Stimulated activated CD4-positive, alpha-beta T cell treated with anti-CD3 and anti-CD28 coated beads, Interleukin-4, amount 100 ng/mL, for 24 hours (primary cell): Measurements from ENCODE around the gene SUSD1.

Experiments used
- DNase-seq: peaks from one replicate; pipeline ENCODE4 v3.0.0-alpha.2; 2020

SUSD1 gene

DNA sequence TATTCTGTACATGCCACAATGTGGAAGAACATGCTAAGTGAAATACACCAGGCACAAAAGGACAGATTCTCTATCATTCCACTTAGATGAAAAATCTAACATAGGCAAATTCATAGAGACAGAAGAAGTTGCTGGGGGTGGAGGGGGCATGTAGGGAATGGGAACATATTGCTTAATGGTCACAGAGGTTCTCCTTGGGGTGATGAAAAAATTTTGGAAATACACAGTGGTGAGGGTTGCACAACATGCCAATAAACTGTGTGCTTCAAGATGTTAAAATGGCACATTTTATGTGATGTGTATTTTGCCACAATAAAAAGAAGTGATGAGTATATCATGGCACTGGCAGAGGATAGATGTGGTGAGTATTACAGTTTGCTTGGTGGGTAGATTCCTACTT is 111.9 kb downstream of the SUSD1 start:
- no peak for DNase-seq

DNA sequence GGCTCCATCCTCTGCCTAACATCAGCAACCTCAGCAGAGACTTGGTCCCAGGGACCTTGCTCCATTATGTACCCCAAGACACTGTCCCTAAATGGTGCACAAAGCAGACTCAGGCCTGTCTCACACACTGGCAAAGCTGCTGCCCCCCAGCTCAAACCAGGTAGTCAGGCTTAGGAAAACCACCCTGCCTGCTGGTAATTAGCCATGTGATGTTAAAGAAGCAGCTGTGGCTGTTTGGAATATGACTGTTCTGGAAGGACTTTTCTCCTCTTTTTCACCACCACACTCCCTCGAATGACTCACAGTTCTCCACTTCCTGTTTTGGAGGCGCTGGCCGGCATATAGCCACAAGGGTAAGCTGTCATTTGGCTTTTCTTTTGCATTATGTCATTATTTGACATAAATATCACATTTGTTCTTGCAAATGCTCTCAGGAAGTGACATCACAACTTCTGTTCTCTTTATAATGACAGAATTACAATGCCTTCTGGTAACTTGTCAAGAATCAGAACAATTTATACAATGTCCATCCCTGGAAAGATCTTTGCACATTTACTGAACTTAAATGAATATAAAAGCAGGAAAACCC is 113.9 kb downstream of the SUSD1 start:
- DNase-seq = peak; percentile 25

DNA sequence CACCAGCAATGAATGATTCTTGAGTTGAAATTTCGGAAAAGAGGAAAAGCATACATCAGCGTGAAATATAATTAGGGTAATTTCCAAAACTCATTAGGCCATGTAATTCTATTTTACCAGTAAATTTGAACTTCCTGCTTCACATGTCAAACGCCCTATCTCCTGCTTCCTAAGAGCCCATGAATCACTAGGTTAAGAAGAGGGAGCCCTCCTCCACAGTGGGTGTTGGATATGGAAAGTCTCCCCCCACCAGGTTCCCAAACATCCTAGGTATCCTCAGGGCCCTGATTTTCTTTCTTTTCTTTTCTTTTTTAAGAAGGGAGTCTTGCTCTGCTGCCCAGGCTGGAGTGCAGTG is 115.2 kb downstream of the SUSD1 start:
- DNase-seq = no peak

DNA sequence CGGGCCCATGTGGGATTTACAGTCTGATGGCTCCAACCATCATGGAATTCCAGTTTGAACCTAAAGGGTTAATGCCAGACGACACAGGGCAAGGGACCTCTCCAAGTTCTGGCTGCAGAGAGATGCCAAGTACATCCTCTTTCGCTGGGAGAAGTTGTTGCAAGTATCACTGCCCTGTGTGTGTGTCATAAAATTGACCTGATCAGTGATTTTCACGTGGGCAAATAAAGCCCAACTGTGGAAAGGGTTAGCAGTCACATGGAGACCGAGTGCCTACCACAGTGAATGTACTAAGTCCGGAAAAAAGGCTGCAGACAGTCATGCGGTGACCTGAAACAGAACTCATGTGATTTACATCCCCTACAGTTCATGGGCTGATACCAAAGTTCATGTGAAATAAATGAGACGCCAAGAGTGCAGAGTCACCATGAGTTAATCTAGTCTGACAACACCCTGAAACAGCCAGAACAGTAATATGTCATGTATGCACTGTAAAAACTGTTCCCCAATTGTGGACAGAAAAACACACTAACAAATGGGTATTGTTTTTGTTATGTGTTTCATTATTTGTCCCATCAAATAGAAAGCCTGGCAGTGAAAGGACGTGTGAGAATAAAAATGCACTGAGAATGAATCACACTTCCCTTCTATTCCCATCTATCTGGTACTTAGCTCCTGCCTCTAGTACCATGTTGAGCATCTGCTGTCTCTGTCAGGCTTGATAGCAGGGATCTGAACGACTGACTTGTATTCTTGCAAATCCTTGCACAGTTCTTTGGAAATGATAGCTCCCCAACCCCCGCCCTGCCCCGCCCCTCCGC is 115.7 kb downstream of the SUSD1 start:
- no peak for DNase-seq

DNA sequence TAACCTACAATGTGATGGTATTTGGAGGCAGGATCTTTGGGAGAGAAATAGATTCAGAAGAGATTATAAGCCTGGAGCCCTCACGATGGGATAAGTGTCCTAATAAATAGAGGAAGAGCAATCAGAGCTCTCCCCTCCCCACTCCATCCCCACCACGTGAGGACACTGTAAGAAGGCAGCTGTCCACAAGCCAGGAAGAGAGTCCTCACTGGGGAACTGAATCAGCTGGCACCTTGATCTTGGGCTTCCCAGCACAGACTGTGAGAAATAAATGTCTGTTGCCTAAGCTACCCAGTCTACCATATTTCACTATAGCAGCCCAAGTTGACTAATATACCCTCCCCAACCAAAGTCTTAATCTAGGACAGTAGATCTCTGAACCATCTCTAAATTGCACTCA is 118.1 kb downstream of the SUSD1 start:
- no peak for DNase-seq

DNA sequence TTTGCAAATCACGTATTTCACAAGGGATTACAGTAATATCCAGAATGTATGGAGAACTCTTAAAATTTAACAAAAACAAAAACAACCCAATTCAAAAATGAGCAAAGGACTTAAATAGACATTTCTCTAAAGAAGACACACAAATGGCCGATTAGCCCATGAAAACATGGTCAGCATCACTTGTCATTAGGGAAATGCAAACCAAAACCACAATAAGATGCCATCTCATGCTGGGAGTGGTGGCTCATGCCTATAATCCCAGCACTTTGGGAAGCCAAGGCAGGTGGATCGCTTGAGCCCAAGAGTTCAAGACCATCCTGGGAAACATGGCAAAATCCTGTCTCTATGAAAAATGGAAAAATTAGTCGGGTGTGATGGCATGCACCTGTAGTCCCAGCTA is 120.2 kb downstream of the SUSD1 start:
- DNase-seq = no peak

DNA sequence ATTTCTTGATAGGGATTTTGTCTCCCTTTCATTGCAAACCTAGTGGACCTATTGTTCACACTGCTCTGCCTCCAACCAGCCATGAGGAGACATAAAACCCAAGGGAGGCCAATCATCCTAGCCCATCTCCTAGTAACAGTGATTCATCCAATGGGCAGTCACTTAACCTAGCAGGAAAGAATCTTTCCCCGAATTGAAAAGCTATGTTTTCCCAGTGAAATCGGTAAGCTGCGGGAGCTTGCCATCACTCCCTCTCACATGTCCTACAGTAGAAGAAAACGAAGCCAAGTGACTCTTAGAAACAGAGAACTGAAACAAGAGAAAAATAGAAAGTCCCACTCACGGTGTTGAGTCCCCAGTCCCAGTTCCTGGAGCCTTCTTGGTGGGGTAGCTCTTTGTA is 123.3 kb downstream of the SUSD1 start:
- no peak for DNase-seq

DNA sequence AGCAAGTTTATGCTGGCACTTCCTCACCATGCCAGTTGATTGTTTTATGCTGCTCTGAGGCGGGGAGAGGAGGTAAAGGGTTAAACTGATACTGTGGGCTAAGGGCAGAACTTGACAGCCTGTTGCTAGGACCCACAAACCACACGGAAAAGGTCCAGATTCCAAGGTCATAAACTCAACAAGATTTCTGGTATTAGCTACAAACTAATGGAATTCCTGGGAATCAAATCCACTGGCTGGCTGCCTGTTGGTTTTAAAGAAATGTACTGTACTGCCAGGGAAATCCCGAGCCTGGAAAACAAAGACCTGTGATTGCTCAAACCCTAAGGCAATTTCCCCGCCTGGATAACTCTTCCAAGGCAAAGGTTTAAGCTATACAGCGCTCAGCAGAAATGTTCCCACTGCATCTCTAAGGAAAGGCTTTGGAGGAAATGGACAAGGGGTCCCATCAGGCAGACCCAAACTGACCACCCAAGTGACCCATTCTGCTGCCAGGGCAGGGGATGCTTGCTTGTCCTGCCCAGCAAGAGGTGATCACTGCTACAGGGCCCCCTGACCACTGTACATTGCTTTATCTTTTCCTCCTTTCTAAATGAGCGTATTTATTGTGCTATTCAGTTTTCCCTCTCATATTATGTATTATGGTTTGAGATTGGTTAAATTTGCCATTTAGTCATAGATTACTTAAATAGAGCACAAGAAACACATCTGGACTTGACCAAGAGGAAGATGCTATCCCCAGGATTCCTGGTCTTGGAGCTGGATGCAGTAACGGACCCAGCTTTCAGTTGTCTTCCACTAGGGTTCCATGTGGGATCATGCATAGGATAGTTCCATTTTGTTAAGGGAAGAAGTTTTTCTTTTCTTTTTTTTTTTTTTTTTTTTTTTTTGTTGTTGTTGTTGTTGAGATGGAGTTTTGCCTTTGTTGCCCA is 124.3 kb downstream of the SUSD1 start:
- no peak for DNase-seq

DNA sequence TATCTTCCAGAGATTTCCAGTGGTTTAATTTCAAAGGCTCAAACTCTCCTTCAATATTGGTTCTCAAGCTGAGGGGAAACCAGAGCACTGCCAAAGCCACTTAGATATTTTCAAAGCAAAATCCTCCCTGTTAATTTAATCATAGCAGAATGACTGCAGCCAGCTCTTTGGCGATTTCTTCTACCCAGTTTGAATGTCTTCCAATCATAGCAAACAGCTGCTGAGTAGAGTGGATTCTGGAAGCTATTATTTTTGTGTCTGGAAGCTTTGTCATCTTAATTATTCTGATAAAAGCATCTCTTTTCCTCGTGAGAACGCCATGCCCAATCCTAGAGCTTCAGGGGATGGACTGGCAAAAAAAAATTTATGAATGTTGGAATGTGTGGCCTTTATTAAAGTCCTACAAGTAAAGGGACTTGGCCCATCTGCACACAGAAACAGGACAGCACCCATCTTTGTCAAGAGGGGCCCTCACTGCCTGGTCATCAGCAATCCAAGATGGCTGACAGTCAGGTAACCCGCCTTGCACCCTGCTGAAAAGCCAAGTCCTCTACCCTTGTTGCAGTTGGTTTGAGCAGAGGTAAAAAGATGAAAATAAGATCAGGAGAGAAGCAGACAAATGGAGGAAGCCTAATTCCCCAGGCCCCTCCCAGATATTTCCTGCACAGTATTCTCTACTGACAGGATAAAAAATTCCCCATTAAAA is 125.1 kb downstream of the SUSD1 start:
- no peak for DNase-seq

DNA sequence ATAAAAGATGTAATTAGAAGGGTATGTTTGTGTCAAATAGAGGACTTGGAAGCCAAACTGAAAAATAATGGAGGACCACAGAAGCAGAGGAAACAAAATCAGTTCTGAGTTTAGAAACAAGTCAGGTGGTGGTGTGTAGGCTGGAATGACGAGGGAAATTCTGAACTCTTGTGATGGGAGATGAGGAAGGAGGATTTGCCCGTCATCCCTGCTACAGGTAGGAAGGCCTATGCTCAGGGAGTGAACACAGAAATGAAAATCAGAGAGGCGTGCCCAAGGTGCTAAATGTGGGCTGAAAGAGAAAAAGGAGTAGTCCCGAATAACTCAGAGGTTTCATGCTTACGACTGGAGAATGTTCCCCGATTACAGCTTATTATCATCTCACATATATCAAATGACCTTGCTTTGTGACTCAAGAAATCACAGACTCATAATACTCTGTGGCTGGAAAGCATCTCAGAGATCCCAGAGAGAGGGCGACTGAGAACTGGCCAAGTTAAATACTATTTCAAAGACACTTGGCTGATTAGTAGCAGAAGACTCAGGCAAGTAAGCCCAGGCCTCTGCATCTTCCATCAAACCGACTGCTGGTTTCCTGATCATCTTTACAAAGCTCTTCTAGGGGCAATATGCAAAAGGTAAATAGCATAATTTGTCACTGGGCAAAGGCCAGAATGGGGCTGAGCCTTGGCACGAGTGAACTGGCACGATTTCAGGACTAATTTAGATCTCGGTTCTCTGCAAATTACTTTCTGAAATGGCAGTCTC is 126.0 kb downstream of the SUSD1 start:
- DNase-seq = no peak

DNA sequence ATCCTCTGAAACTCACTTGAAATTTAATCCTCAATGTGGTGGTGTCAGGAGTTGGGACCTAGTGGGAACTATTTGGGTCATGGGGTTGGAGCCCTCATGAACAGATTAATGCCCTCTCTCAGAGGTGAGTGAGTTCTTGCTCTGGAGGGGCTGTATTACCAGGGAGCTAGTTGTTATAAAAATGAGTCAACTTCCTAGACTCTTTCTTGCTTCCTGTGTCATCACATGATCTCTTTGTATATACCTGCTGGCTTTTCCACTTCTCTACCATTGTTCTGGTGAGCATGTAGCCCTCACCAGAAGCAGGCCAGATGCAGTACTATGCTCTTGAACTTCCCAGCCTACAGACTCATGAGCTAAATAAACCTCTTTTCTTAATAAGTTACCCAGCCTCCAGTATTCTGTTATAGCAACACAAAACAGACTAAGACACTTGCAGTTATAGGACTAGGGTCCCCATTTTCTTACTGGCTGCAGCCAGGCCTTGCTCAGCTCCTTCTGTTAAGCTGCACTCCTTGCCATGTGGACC is 127.5 kb downstream of the SUSD1 start:
- no peak for DNase-seq

DNA sequence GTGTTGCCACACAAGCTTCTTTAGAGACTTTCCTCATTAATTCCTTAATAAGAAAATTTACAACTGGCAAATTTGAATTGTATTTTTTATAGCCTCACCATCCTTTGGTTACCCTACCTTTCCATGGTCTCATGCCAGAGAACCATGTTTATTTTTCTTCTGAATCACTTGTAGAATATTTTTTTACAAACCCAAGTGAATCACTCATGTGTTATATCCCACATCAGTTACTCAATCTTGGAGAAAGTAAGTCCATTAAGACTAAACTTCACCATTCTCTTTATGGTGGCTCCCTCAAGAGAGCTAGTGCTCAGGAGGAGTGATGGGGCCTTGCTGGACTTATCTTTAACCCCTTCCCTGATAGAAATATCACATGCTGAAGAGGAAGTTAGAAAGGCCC is 128.9 kb downstream of the SUSD1 start:
- no peak for DNase-seq

DNA sequence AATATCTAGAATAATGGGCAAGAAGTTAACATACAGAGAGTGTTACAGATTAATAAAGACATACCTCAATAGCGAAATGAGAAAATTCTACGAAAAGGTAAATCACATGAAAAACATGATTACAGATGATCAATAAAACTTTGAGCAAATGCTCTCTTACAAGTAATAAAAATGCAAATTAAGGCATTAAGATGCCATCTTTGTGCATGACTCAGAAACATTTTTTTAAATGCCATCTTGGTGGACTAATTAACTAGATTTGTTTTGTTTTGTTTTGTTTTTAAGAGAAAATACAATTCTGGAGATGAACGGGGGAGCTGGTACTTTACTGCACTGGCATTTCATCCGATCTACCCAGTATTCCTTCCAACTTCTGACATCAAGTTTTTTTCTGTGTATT is 130.2 kb downstream of the SUSD1 start:
- DNase-seq = no peak

DNA sequence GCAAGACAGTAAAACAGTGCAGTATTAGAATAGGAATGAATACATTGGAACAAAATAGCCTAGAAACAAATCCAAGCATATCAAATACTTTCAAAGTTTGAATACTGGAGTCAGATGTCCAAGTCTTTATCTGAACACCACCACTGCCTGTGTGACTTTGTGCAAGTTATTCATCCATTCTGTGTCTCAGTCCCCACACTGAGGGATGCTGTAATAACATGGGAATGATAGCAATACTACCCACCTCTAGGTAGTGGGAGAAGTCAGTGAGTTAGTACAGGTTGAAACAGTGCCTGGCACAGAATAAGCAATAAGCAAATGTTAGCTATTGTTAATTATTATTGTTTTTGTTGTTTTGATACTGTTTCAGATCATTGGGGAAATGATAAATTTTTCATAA is 130.9 kb downstream of the SUSD1 start:
- no peak for DNase-seq

DNA sequence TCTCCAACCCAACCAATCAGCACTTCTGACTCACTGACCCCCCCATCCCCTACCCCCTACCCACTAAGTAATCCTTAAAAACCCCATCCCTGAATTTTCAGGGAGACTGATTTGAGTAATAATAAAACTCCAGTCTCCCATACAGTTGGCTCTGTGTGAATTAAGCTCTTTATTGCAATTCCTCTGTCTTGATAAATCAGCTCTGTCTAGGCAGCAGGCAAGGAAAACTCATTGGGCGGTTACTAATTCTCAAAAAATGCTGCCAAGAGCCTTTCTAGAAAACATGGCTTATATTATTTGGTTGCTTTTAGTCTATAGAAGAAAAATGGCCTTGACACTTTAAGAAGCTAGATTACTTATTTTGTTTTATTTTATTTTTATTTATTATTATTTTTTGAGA is 131.7 kb downstream of the SUSD1 start:
- DNase-seq = no peak

DNA sequence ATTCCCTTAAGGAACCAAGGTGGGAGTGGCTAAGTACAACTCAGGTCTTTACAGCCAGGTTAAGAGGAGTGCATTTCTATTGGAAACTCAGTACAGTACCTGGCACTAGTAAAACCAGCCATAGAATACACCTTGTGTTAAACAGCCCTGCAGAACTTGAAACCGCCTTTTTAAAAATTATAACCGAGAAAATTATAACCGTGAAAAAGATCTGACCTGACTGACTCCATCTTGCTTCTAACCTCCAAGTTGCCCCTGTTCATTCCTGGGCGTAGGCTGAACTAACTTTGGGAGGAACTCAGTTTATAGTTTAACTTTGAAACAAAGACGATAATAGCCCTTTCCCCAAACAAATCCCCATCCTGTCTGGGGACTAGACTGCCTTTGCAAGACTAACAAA is 132.3 kb downstream of the SUSD1 start:
- no peak for DNase-seq

DNA sequence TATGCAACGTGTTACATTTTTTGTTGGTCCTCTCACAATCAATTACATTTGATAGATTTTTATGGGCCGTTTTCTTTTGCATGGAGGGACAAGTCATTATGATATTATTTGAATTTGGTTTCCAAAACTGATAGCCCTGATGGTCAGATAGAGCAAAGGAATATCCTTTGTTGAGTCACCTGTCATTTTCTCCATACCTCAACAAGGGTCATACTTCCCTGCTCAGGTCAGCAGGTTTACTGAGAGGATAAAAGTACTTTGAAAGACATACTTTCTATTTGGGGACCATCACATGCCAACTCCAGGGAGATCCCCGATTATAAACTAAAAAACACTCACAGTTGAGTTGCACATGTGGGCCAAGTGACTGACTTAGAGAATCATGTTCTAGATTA is 132.9 kb downstream of the SUSD1 start:
- no peak for DNase-seq

DNA sequence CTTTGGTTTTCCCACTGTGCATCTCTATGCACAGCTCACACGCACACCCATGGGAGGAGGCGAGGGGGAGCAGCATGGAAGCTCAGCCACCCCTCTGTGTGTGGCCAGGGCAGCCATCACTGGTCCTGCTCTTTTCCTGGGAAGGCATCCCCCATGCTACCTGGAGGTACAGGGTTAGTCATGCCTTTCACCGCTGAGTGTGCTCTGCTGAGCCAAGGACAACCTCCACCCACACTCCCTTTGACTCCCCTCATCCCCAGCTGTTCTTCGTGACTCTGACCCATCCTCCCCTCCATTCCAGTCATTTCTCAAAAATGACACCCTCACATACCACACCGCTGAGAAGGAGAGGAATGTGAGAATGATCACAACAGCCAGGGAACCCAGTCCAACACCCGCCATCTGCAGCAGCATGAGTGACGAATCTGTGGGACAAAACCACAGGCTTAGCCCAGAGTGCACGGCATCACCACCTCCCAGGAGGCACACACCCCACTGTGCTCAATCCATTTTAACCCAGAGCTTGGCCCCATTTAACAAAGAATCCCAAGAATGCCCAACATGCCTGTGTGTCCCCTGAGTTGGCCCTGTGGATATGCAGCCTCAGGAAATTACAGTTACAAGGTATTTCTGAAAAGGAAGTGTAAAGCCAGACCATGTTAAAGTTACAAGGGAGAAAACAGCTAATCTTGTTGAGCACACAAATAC is 133.4 kb downstream of the SUSD1 start:
- no peak for DNase-seq

DNA sequence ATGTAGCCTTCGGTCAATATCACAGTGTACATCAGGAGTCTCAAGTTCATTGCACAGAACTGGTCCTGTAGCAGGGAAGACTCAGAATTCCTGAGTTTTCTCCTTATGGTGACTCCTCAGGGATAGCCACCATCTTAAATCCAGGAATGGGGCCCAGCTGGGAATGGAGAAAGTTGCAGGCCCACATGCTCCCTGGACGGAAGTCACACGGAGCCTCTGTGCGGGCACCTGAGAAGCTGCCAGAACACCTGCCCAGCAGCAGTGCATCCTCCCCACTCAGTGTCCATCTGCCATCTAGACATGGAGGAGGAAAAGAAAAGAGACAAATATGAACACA is 133.9 kb downstream of the SUSD1 start:
- no peak for DNase-seq

DNA sequence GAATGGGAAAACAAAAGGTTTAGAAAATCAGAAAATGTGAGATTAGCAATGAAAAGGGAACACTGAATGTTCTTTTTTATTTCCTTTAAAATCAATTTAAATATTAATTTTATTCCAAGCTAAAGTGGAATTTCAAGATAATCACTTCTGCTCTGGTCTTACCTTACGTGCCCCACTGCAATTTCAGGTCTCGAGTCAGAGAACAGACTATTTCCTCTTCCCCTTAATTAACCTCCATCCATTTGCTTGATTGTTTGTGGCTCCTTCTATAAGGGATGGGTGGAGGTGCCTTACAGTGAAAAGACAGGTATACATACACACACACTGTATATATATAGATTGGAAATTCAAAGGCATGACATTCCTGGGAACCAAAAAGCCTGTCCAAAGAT is 137.1 kb downstream of the SUSD1 start:
- no peak for DNase-seq

DNA sequence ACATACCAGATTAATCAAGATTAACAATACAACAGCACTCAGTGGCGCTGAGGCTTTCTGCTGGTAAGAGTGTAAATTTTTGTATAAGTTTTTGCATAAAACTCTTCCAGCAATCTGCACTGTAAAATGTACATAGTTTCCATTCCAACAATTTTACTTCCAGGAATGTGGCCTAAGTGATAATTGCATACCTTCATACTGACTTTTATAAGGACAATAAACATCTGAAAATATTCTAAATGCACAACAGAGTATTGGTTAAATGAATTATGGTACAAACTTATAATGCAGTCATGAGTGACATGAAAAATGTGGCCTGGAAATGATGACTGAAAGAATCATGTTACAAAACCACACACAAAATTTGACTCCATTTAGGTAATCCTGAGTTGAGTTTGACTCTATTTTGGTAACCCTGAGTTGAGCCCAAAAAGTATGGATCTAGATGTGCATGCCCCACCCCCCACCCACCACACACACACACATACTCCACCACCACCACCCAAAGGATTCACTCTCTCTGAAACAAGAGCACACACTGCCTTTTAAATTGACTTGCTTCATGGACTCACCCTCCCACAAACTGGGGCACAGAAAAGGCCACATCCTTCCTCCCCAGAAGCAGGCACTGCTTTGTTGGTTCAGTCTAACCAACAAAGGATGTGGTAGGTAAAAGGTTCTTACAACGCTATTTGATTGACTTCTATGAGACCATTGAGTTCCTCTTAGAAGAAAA is 137.6 kb downstream of the SUSD1 start:
- peak; percentile 74 for DNase-seq
